Measurements from ENCODE around the gene CCT7.

DNA sequence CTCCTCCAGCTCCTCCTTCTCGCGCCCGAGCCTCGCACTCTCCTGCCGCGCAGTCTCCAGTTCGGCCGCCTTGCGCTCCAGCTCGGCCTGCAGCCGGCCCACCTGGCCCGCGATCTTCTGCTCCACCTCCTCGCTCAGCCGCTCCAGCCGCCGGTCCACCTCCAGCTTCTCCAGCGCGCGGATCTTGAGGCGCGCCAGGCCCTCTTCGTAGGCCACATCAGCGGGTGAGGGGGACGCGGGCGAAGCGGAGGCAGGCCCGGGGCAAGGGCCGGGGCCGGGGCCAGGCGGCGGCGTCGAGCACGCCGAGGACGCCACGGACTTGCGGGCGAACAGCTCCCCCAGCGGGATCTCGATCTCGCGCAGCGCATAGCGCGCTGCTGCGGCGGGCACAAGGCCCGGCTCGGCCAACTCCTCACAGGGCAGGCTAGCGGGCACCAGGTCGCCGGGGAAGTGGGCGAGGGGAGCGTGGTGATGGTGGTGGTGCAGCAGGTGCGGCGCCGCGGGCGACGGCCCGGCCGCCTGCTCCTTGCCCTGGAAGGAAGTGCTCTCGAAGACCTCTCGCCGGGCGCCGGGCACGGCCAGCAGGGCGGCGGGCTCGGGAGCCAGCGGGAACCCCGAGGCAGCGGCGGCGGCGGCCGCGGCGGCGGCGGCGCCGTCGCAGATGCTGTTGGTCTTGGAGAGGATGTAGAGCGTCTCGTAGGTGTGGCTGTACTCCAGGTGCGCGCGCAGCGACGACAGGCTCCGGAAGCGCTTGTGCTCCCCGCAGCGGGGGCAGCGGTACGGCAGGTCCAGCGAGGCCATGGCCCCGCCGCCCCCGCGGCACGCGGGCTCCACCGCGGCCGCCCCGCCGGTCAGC is 35.0 kb downstream of the CCT7 start:
- TF ChIP-seq, protein P1, sequence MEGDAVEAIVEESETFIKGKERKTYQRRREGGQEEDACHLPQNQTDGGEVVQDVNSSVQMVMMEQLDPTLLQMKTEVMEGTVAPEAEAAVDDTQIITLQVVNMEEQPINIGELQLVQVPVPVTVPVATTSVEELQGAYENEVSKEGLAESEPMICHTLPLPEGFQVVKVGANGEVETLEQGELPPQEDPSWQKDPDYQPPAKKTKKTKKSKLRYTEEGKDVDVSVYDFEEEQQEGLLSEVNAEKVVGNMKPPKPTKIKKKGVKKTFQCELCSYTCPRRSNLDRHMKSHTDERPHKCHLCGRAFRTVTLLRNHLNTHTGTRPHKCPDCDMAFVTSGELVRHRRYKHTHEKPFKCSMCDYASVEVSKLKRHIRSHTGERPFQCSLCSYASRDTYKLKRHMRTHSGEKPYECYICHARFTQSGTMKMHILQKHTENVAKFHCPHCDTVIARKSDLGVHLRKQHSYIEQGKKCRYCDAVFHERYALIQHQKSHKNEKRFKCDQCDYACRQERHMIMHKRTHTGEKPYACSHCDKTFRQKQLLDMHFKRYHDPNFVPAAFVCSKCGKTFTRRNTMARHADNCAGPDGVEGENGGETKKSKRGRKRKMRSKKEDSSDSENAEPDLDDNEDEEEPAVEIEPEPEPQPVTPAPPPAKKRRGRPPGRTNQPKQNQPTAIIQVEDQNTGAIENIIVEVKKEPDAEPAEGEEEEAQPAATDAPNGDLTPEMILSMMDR (IDR thresholded peaks at IDR 0.05), result no peak
- no peak for TF ChIP-seq POLR2A (IDR thresholded peaks at IDR 0.05)

All from adrenal gland (tissue), 5 donors.